PC-3 (cell line): ENCODE measurements around the gene E2F7.

Source experiments
- CTCF ChIP-seq: fragments of 300-600 bp; sonication (generic); conservative IDR thresholded peaks from 2 replicates; pipeline ENCODE4 v1.5.1; 2017; ENCODE audit warnings: antibody characterized with exemption, low read depth, mild to moderate bottlenecking, low read length
- EZH2 ChIP-seq: fragments of 300-600 bp; sonication (generic); IDR thresholded peaks from one replicate; pipeline ENCODE4 v1.6.1; 2017; ENCODE audit warnings: antibody characterized with exemption, mild to moderate bottlenecking, low read length; ENCODE audit not compliant: unreplicated experiment

GRCh38 chr12:77113971-77114370 is 48.6 kb upstream of the E2F7 start:
- TF ChIP-seq CTCF (no peak), EZH2 (no peak)
